HepG2 (cell line): ENCODE data around the gene KLRF1. TPM values are rescaled to one million over a fixed set of nuclear protein-coding genes. Genes with fewer than 3 reads are reported as not detected.

Experiments used
- ATAC-seq: fragments of 200-7000 bp; cut with Tn5 transposase; 3 replicates; pipeline ENCODE4 v1.9.1; 2020; ENCODE audit warnings: mild to moderate bottlenecking, moderate library complexity
- BruUV-seq: library from RNA; stranded (reverse); fragments of 400-500 nt; replicated peaks from 2 replicates; lab custom pipeline; 2021; lab: Mats Ljungman, UMichigan
- CTCF ChIA-PET: fragments of 300-600 bp; formaldehyde crosslinking; extraction: SDS; loops from one replicate; lab custom pipeline; 2021; ENCODE audit warnings: low total read pairs, inconsistent platforms, low intra/inter-chr PET ratio; lab: Yijun Ruan, JAX
- POLR2A ChIA-PET: fragments of 350-600 bp; sonication (Branson Sonifier 250); formaldehyde crosslinking; loops from one replicate; lab custom pipeline; 2020; ENCODE audit warnings: antibody characterized with exemption, inconsistent platforms; lab: Yijun Ruan, JAX
- DNase-seq: peaks from one replicate; pipeline ENCODE4 v3.0.0-alpha.2; 2015; ENCODE audit warnings: low spot score
- FAIRE-seq: peaks from 3 replicates; lab custom pipeline; 2011; peaks lifted over from hg19 to GRCh38; lab: Jason Lieb, UNC
- H2AFZ ChIP-seq: one replicate; pipeline ENCODE4 v1.6.1; 2011; ENCODE audit warnings: low read length, inconsistent platforms
- H3K27ac ChIP-seq: fragments of 300-600 bp; 3 replicates; pipeline ENCODE4 v1.8.0; 2011; ENCODE audit warnings: mixed run types, mild to moderate bottlenecking, mixed read lengths, low read length, inconsistent platforms; ENCODE audit not compliant: insufficient read depth; ENCODE audit errors: extremely low read length
- H3K27me3 ChIP-seq, 2 experiments: fragments of 200-600 bp in 1 of 2; 2 replicates in 1 of 2; 3 replicates in 1 of 2; pipeline versions ENCODE4 v1.6.0 to v1.8.0; 2011; ENCODE audit warnings: low read length in 2 of 2, mild to moderate bottlenecking in 2 of 2, moderate library complexity in 2 of 2, inconsistent platforms in 1 of 2; ENCODE audit not compliant: insufficient read depth in 2 of 2, control insufficient read depth in 1 of 2
- H3K36me3 ChIP-seq, 2 experiments: fragments of 200-600 bp in 1 of 2; replicated peaks in 1 of 2; 2 replicates in 1 of 2; 3 replicates in 1 of 2; pipeline versions ENCODE4 v1.5.1 to v1.8.0; 2011; ENCODE audit warnings: low read length in 2 of 2, inconsistent platforms in 1 of 2; ENCODE audit not compliant: insufficient read depth in 2 of 2, control insufficient read depth in 1 of 2
- H3K4me1 ChIP-seq: 2 replicates; pipeline ENCODE4 v1.5.1; 2012; ENCODE audit warnings: low read length, inconsistent platforms; ENCODE audit not compliant: insufficient read depth
- H3K4me2 ChIP-seq: 2 replicates; pipeline ENCODE4 v1.6.0; 2011; ENCODE audit warnings: low read depth, low read length, inconsistent platforms
- H3K4me3 ChIP-seq, 3 experiments: fragments of 200-600 bp in 1 of 3; sonication (generic), shearing (Covaris generic) in 1 of 3; replicated peaks in 1 of 3; 2 replicates each; pipeline ENCODE4 v1.5.1; 2011 to 2016; ENCODE audit warnings: low read length in 3 of 3, inconsistent platforms in 2 of 3, low read depth in 2 of 3, mild to moderate bottlenecking in 2 of 3, control low read depth in 1 of 3, mixed read lengths in 1 of 3; ENCODE audit not compliant: insufficient read depth in 1 of 3
- H3K79me2 ChIP-seq: one replicate; pipeline ENCODE4 v1.6.1; 2011; ENCODE audit warnings: low read length, inconsistent platforms; ENCODE audit not compliant: insufficient read depth
- H3K9ac ChIP-seq: 2 replicates; pipeline ENCODE4 v1.6.0; 2011; ENCODE audit warnings: mild to moderate bottlenecking, low read depth, low read length, inconsistent platforms; ENCODE audit not compliant: insufficient read depth
- H3K9me3 ChIP-seq: 2 replicates; pipeline ENCODE4 v1.5.1; 2012; ENCODE audit warnings: mild to moderate bottlenecking, low read length
- H4K20me1 ChIP-seq: 2 replicates; pipeline ENCODE4 v1.6.0; 2011; ENCODE audit warnings: inconsistent platforms, mild to moderate bottlenecking, low read length, moderate library complexity; ENCODE audit not compliant: insufficient read depth
- CBX2 ChIP-seq, 2 experiments: fragments of 200-600 bp in 1 of 2; sonication (generic); formaldehyde crosslinking in 1 of 2; IDR thresholded peaks; 2 replicates each; pipeline versions ENCODE4 v1.7.0 to v1.8.1; 2018 to 2022; ENCODE audit warnings: low read depth in 2 of 2, low read length in 1 of 2, mild to moderate bottlenecking in 1 of 2, missing genetic modification reagents in 1 of 2
- MNT ChIP-seq: fragments of 450-650 bp; IDR thresholded peaks from 2 replicates; pipeline ENCODE4 v1.6.1; 2016
- NCOA1 ChIP-seq: sonication (generic); formaldehyde crosslinking; IDR thresholded peaks from 2 replicates; pipeline ENCODE4 v1.9.0; 2021; ENCODE audit warnings: missing genetic modification reagents
- PCBP1 ChIP-seq: fragments of 200-400 bp; formaldehyde crosslinking; IDR thresholded peaks from 2 replicates; pipeline ENCODE4 v1.6.1; 2017; ENCODE audit warnings: mild to moderate bottlenecking, low read depth, low read length, borderline replicate concordance
- SRSF1 ChIP-seq: fragments of 200-400 bp; formaldehyde crosslinking; optimal IDR thresholded peaks from 2 replicates; pipeline ENCODE3; 2017; ENCODE audit warnings: mild to moderate bottlenecking, low read depth, low read length, moderate library complexity
- WGBS: methylation state at CpG from one replicate; pipeline ENCODE4 v1.1.6; 2017; ENCODE audit warnings: low lambda C conversion rate; 5-methylcytosine and 5-hydroxymethylcytosine counted together
- in situ Hi-C: cut with HindIII; loops from 2 replicates; pipeline ENCODE4 v1.10.0; 2017; ENCODE audit warnings: low pct_unique_long_range_greater_than_20kb; ENCODE audit not compliant: extremely low pct_ligation_motif_present
- intact Hi-C: fragments of 100-400 bp; cut with micrococcal nuclease; formaldehyde crosslinking; loops from one replicate; pipeline ENCODE4 v1.10.0; 2022; ENCODE audit not compliant: unreplicated experiment
- polyA plus RNA-seq, 8 experiments: library from polyadenylated mRNA; depleted of rRNA in 3 of 8; stranded (reverse) in 7 of 8; unstranded in 1 of 8; fragments of >200 nt; fragmentation: Illumina TruSeq in 4 of 8; extraction: Trizol in 4 of 8; gene quantifications; 2 replicates each; pipeline versions ENCODE4 v1.2.1 to v1.2.3, GENCODE V29; 2011 to 2016; ENCODE audit warnings: low read depth in 4 of 8, missing spikeins in 1 of 8, mixed read lengths in 1 of 8; ENCODE audit not compliant: insufficient read depth in 1 of 8
- total RNA-seq, 5 experiments: library from RNA; depleted of rRNA; stranded (reverse); fragments of >200 nt; fragmentation: Illumina TruSeq; extraction: Trizol; gene quantifications; 2 replicates each; pipeline ENCODE4 v1.2.3, GENCODE V29; 2016; ENCODE audit warnings: low read depth in 1 of 5

Gene KLRF1
- total and polyA plus RNA-seq, 2 of the 13 experiments (the other 11 are each of a cell fraction or from before 2014, with no cell fraction given), result not detected

- Histone ChIP-seq H3K27me3 (no peaks in the 10 kb centered on the region; a peak in 1 of 5 replicates), H3K9me3 (no peaks in the 10 kb centered on the region), H3K79me2 (no peaks in the 10 kb centered on the region), H2AFZ (no peak overlapping the region), H4K20me1 (no peaks in the 10 kb centered on the region), H3K4me3 (no peak overlapping the region), H3K27ac (no peak overlapping the region), H3K4me1 (no peaks in the 10 kb centered on the region), H3K4me2 (no peak overlapping the region), H3K36me3 (no peaks in the 10 kb centered on the region), H3K9ac (no peak overlapping the region)
- no peak for FAIRE-seq
- ChIA-PET POLR2A (no interaction called here), CTCF (no interaction called here)
- in situ Hi-C loops, result no loop called here
- DNase-seq, result no peak
- 3% methylated on average over 5 of the region's 5 CpGs for WGBS
- intact Hi-C loops, result no loop called here
- no TSS peak for BruUV-seq
- TF ChIP-seq SRSF1 (no peak), NCOA1 (CRISPR knock-in tag) (no peak), CBX2 (IDR thresholded peaks at IDR 0.05; ENCODE audit: low read depth, low read length) (0 out of 2 replicates have a peak, but pooled peaks have one; percentile 30), CBX2 (CRISPR knock-in tag; IDR thresholded peaks at IDR 0.05; ENCODE audit: low read depth) (no peak)
- no peak for ATAC-seq
Measured at GRCh38 chr12:9829982-9830381, 2.7 kb downstream of the KLRF1 start.

- no peak for TF ChIP-seq PCBP1
- TF ChIP-seq MNT, result peak; percentile 57; the same call in 1 of the 2 replicates
- no peak overlapping the region for H2AFZ ChIP-seq
- no peaks in the 10 kb centered on the region for H4K20me1 ChIP-seq
- ChIA-PET POLR2A (no interaction called here), CTCF (no interaction called here)
- H3K9me3 ChIP-seq, result no peaks in the 10 kb centered on the region
- WGBS, result 15% methylated on average over 3 of the region's 3 CpGs
- FAIRE-seq, result no peak
- DNase-seq, result no peak
- no peak for ATAC-seq
- no TSS peak for BruUV-seq
- no peaks in the 10 kb centered on the region for H3K4me1 ChIP-seq
- H3K9ac ChIP-seq, result no peak overlapping the region
- H3K36me3 ChIP-seq, result no peaks in the 10 kb centered on the region
- in situ Hi-C loops (no loop called here), intact Hi-C loops (no loop called here)
- no peak overlapping the region for H3K27ac ChIP-seq
- no peak overlapping the region for H3K4me2 ChIP-seq
- no peak overlapping the region for H3K4me3 ChIP-seq
- no peaks in the 10 kb centered on the region; a peak in 1 of 5 replicates for H3K27me3 ChIP-seq
- H3K79me2 ChIP-seq, result no peaks in the 10 kb centered on the region
Measured at GRCh38 chr12:9831720-9832119, 4.4 kb downstream of the KLRF1 start.
